Measurements from ENCODE around the gene DYRK1B.

DNA sequence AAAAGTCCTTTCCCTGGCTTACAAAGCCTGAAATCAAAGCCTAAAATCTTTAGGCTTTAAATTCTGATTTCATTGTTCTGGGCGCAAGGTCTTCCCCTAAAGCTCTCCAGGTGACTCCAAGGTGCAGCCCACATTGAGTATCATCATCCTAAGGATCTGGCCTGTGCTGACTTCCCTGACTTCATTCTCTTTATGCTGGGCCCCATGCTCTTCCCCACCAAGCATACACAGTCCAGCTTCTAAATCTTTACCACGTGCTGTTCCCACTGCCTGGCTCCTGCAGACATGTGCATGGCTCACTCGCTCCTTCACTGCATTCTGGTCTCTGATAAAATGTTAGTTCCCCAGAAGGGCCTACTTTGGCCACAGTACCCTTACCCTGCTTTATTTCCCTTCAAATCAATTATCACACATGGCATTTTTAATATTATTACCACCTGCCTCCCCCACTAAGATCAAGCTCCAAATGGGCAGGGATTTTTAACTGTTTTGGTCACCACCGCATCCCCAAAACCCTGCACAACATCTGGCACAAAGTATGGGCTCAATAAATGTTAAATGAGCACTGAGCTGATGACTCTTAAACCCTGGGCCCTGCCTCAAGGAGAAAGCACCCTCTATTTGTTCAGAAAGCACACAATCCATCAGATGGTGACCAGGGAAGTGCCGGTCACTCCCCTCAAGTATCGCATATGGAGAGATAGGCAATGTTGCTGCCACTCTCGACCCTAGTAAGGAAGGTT lies 8.9 kb upstream of the DYRK1B start:
- TF ChIP-seq, protein P1, sequence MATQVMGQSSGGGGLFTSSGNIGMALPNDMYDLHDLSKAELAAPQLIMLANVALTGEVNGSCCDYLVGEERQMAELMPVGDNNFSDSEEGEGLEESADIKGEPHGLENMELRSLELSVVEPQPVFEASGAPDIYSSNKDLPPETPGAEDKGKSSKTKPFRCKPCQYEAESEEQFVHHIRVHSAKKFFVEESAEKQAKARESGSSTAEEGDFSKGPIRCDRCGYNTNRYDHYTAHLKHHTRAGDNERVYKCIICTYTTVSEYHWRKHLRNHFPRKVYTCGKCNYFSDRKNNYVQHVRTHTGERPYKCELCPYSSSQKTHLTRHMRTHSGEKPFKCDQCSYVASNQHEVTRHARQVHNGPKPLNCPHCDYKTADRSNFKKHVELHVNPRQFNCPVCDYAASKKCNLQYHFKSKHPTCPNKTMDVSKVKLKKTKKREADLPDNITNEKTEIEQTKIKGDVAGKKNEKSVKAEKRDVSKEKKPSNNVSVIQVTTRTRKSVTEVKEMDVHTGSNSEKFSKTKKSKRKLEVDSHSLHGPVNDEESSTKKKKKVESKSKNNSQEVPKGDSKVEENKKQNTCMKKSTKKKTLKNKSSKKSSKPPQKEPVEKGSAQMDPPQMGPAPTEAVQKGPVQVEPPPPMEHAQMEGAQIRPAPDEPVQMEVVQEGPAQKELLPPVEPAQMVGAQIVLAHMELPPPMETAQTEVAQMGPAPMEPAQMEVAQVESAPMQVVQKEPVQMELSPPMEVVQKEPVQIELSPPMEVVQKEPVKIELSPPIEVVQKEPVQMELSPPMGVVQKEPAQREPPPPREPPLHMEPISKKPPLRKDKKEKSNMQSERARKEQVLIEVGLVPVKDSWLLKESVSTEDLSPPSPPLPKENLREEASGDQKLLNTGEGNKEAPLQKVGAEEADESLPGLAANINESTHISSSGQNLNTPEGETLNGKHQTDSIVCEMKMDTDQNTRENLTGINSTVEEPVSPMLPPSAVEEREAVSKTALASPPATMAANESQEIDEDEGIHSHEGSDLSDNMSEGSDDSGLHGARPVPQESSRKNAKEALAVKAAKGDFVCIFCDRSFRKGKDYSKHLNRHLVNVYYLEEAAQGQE (IDR thresholded peaks at IDR 0.05; ENCODE audit: insufficient read depth in 1 of 2, low read depth in 2 of 2, low read length in 2 of 2): no peak
- TF ChIP-seq TAF1 (IDR thresholded peaks at IDR 0.05; ENCODE audit: borderline replicate concordance, insufficient read depth, low read length) (no peak), POLR2AphosphoS5 (IDR thresholded peaks at IDR 0.05; ENCODE audit: low read depth, low read length) (no peak), SIN3A (IDR thresholded peaks at IDR 0.05; ENCODE audit: borderline replicate concordance, insufficient read depth, low read length) (no peak), FOXP2 (optimal IDR thresholded peaks at IDR 0.05; ENCODE audit: borderline replicate concordance, extremely low read depth, extremely low read length, insufficient read depth) (no peak)
